ENCODE results near the gene KIAA1328.
A peak's percentile ranks its signal among the peaks of the same experiment; 100 is the strongest.

KIAA1328 gene

DNA sequence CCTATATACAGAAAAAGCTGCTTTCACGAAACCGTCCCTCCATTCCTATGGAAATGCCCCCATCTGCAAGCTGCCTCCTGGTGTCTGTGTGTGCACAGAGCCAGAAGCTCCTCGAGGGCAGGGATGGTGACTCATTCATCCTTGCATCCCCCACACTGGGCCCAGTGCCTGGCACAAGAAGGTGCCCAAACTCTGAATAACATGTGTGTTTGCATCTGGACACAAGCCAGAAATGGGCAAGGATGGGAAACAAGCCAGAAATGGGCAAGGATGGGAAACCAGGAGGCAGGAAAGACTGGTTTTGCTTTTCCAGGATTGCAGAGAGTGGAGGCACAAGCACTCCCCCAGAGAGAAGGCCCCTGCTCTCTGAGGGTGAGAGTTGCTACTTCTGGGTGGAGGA lies 422.8 kb downstream of the KIAA1328 start:
- TF ChIP-seq POLR2A (IDR thresholded peaks at IDR 0.05; ENCODE audit: low read length), result no peak
- TF ChIP-seq GATA1 (IDR thresholded peaks at IDR 0.05; ENCODE audit: low read depth, low read length), result no peak
- no peak for DNase-seq

DNA sequence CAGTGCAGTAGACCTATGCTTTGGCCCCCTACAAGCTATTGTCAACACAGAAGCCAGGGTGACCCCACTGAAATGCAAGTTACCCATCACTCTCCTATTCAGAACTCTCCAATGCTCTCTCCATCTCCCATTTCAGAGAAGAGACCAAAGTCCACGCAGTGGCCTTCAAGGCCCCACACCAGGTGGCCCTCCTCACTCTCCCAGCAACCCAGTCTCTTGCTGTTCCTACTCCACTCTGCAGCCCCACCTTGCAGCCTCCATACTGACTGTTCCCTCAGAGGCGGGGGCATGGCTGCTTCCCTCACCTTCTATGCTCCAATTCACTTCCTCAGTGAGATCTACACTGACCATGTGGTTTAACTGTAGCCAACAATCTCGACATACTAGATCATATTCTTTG lies 423.4 kb downstream of the KIAA1328 start:
- DNase-seq, result no peak
- TF ChIP-seq GATA1 (IDR thresholded peaks at IDR 0.05; ENCODE audit: low read depth, low read length) (no peak), POLR2A (IDR thresholded peaks at IDR 0.05; ENCODE audit: low read length) (no peak)

DNA sequence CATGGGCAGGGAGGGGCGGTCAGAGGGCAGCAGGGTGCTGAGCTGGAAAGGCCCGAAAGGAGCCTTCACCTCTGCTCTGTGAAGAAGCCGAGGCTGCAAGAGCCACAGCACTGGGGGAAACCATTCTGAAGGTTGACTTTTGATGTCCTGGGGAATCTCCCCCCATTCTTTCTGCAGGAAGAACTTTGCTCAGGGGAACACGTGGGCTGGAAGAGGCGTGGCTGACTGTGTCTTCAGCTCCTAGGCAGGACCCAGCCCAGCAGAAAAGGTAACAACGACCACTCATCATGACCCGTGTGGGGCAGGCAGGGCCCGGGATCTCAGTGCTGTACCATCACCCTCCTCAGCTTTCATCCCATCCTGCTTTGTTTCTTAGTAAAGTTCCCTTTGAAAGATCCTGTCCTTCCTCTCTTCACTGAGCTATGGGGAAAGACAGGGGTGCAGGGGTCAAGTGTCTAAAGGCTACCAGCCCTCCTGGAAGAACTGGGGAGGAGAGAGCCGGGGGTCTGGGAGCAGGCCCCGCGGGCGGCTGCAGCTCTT lies 424.0 kb downstream of the KIAA1328 start:
- TF ChIP-seq POLR2A (IDR thresholded peaks at IDR 0.05; ENCODE audit: low read length), result no peak
- no peak for TF ChIP-seq GATA1 (IDR thresholded peaks at IDR 0.05; ENCODE audit: low read depth, low read length)
- no peak for DNase-seq

GRCh38 chr18:37253394-37254235 lies 424.7 kb downstream of the KIAA1328 start:
- DNase-seq, result peak; percentile 21 to 22
- TF ChIP-seq POLR2A (IDR thresholded peaks at IDR 0.05; ENCODE audit: low read length) (no peak), GATA1 (IDR thresholded peaks at IDR 0.05; ENCODE audit: low read depth, low read length) (no peak)

DNA sequence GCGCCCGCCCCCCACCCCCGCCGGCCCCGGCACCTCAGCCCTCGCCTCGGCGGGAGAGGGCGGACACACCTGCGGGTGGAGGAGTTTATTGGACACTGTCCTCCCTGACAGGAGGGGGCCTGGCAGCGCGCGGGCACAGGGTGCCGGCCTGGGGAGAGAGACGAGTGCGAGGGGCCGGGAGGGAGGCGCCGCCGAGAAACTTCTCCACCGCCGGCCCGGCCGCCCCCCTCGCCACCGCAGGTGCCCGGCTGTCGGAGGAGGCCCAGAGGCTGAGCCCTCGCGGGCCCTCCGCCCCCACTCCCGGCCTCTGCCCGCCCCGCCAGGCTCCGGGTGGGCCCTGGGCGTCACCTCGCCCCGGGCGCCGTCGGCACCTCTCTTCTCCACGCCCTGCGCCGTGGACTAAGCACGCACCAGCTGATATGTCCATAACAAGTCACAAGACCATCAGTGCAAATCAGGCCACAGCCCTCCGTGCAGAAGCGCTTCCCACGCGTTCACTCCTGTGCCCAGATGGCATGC lies 425.4 kb downstream of the KIAA1328 start:
- no peak for DNase-seq
- TF ChIP-seq GATA1 (IDR thresholded peaks at IDR 0.05; ENCODE audit: low read depth, low read length) (no peak), POLR2A (IDR thresholded peaks at IDR 0.05; ENCODE audit: low read length) (no peak)

DNA sequence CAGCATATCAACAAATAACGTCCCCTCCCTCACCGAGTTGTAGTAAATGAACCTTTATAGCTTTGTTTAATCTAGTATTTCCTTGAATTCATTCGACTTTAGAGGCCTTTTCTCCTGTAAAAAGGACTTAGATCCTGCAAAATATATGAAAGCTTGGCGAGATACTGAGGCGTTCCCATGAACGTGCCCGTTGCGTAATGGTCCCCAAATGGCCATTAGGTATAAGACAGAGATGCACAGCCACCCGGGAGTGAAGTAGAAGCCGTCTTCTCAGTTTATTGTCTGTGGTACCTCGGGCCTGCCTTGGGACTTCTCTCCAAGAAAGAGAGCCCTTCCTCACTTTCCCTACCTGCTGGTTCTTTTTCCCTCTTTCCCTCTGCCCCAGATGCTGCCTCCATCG lies 426.0 kb downstream of the KIAA1328 start:
- no peak for DNase-seq
- TF ChIP-seq POLR2A (IDR thresholded peaks at IDR 0.05; ENCODE audit: low read length) (no peak), GATA1 (IDR thresholded peaks at IDR 0.05; ENCODE audit: low read depth, low read length) (no peak)

DNA sequence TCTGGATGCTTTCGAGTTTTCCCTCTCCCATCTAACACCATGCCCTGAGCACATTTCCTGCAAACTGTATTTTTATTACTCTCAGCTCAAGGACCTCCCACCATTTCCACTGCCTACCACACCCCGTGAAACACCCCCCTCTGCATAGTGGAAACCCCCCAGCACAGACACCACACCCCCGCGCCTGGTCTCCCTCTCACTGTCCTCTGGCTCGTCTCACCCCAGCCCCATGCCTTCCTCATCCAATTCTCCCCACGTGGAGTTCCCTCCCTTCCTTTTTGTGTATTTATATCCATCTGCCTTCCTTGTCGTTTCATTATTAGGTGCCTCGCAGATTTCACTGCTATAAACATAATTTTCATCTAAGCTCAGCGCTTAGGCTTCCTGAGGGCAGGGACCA lies 429.2 kb downstream of the KIAA1328 start:
- no peak for DNase-seq
- TF ChIP-seq GATA1 (IDR thresholded peaks at IDR 0.05; ENCODE audit: low read depth, low read length), result no peak
- TF ChIP-seq POLR2A (IDR thresholded peaks at IDR 0.05; ENCODE audit: low read length), result no peak

- DNase-seq, result no peak
- TF ChIP-seq GATA1 (IDR thresholded peaks at IDR 0.05; ENCODE audit: low read depth, low read length) (no peak), POLR2A (IDR thresholded peaks at IDR 0.05; ENCODE audit: low read length) (no peak)
These were observed 429.9 kb downstream of the KIAA1328 start for GRCh38 chr18:37258819-37259218.

DNA sequence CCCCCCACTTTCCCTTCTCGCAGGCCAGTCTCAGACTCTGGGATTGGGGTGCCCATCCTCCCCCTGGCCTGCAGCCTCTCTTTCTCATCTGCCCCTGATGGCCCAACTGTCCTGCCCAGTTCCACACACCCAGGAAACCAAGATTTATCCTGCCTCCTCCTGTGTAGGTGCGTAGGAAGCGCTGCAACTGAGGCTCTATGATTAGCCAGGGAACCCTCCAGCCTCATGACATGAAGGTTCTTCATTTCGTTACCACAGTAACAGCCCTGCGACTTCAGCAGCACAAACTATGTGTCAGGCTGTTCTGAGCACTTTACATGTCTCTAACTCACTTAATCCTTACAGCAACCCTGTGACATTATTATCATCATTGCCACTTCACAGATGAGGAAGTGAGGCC lies 430.8 kb downstream of the KIAA1328 start:
- TF ChIP-seq GATA1 (IDR thresholded peaks at IDR 0.05; ENCODE audit: low read depth, low read length) (no peak), POLR2A (IDR thresholded peaks at IDR 0.05; ENCODE audit: low read length) (no peak)
- no peak for DNase-seq

DNA sequence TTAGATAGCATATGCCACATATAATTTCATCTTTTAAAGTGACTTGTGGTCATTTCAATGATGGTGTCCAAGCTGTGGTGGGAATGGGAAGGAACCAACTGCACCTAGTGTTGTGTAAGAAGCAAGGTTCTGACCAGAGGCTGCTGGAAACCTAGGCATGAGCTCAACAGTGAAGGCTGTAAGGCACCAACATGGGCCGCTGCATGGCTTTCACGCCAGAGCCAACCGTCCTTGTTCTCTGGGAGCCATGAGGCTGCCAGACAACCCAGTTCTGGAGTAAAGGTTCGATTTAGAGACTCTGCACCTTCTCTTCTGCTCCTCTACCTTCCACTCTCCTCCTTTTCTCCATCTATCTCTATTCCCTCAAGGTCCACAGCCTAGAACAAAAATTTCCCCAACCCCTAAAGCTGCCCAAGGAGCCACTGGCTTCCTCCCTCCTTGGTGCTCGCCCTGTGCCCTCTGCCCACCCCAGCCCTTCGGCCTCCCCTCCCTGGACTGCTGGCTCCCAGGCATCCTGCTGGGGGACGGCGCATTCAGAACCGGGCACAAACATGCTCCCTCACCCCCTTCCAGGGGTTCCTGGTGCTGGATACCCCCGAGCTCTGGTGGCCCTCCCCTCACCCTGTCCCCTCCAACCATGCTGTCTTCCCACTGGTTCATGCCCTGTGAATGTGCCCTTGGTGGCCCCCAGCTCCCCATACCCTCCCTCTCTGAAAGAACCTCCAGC lies 431.6 kb downstream of the KIAA1328 start:
- TF ChIP-seq GATA1 (IDR thresholded peaks at IDR 0.05; ENCODE audit: low read depth, low read length) (no peak), POLR2A (IDR thresholded peaks at IDR 0.05; ENCODE audit: low read length) (no peak)

DNA sequence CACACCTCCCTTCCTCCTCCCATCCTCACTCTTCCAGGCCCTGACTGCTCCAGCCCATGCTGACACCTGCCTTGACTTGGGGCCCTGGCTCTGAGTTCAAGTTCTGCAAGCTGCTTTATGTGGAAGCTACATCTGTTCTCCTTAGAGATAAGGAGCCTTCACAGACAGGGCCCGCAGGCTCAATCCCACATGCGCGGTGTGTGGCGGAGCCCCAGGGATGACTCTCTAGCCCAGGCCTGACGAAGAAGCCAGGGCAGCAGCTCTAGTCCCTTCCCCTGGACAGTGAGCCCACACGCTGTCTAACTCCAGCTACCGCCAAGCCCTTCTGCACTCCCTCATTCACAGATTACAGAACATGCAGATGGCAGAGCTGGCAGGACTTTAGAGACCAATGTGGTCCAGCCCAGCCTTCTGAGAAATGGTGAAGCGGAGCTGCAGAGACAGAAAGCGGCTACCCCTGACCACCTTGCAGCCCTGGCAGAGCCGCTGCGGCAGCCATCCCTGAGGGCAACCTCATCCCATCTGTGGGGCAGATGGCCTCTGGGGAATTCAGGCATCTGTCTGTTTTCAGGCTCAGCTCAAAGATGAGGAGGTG lies 432.4 kb downstream of the KIAA1328 start:
- TF ChIP-seq GATA1 (IDR thresholded peaks at IDR 0.05; ENCODE audit: low read depth, low read length), result no peak

More for the DNA sequence above, 431.6 kb downstream of the KIAA1328 start:
- DNase-seq, result no peak

DNA sequence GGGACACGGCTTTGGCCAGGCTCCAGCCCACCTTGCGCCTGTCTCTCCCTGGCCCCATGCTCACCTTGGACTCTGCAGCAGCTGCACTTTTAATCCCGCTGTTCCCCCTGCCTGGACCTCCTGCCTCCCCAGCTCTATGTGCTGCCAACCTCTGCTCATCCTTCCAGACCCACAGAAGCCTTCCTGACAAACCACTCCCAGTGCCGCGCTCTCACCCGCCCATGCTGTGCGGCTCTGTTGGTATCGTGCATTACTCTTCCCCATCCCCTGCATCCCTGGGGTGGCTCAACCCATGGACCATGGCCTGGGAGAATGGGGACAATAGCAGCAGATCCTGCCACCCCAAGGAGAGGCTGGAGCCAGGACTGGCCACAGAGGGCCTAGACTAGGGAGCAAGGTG lies 433.1 kb downstream of the KIAA1328 start:
- TF ChIP-seq POLR2A (IDR thresholded peaks at IDR 0.05; ENCODE audit: low read length), result no peak
- DNase-seq, result no peak

More for the DNA sequence above, 432.4 kb downstream of the KIAA1328 start:
- no peak for DNase-seq

DNA sequence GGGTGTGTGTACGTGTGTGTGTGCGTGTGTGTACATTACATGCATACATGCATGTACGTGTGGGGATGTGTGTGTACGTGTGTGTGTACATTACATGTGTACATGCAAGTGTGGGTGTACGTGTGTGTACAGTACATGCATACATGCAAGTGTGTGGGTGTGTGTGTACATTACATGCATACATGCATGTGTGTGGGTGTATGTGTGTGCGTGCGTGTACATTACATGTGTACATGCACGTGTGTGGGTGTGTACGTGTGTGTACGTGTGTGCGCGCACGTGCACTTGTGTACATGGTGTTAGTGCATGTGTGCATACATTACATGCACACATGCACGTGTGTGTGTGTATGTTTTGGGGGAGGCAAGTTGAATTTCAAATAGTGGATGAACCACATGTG lies 436.0 kb downstream of the KIAA1328 start:
- DNase-seq, result no peak
- TF ChIP-seq GATA1 (IDR thresholded peaks at IDR 0.05; ENCODE audit: low read depth, low read length) (no peak), POLR2A (IDR thresholded peaks at IDR 0.05; ENCODE audit: low read length) (no peak)

DNA sequence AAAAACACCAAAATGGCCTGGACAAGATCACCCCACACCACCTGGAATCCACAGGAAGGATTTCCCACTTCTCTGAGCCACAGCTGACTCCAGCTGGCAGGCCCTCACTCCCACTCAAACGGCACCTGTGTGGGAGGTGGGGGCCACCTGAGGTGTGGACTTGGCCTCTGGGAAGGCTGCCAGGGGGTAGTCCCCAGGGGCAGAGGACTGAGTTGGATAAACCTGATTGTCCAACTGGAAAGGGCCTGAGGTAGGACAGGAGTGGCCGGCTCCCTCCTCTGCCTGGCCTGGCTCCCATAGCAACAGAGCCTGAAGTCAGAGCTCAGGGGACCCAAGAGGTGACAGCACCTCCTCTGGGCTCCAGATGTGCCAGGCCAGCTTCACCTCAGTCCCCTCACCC lies 436.5 kb downstream of the KIAA1328 start:
- no peak for DNase-seq
- no peak for TF ChIP-seq GATA1 (IDR thresholded peaks at IDR 0.05; ENCODE audit: low read depth, low read length)
- no peak for TF ChIP-seq POLR2A (IDR thresholded peaks at IDR 0.05; ENCODE audit: low read length)

Measured in erythroblast (primary cell).